Gastrocnemius medialis (tissue), 4 donors: ENCODE data around the gene CTDSPL.

Experiments
- POLR2A ChIP-seq, 2 donors: fragments of 450-650 bp; IDR thresholded peaks; one replicate each; pipeline ENCODE4 v1.6.1; 2017; ENCODE audit warnings: antibody characterized with exemption in 2 of 2, mild to moderate bottlenecking in 2 of 2, moderate library complexity in 2 of 2
- TF ChIP-seq, protein P1 (sequence below), 5 experiments: fragments of 450-650 bp in 3 of 5; fragments of 200-600 bp in 2 of 5; sonication (generic) in 2 of 5; IDR thresholded peaks in 4 of 5; conservative IDR thresholded peaks in 1 of 5; 1 replicate in 4 of 5; 2 replicates in 1 of 5; pipeline ENCODE4 v1.5.1; 2016 to 2019; ENCODE audit warnings: antibody characterized with exemption in 5 of 5, mild to moderate bottlenecking in 3 of 5, moderate library complexity in 3 of 5

DNA sequence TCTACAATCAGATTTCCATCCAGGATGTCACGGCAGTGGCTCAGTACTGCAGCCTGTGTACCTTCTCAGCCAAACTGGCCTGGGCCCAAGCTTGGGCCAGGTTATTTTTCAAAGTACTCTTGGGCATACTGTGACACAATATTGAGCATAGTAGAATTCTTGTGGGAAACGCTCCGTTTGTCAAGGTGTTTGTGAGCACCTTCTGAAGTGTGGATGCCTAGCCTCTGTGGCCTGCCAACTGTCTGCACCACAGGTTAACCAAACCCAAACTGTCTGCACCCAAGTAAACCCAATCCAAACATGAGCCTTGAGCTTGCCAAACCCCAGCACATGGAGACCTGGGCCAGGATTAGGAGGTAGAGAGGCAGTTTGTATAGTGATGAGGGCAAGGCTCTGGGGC, 25.4 kb downstream of the CTDSPL start:
- TF ChIP-seq, protein P1, sequence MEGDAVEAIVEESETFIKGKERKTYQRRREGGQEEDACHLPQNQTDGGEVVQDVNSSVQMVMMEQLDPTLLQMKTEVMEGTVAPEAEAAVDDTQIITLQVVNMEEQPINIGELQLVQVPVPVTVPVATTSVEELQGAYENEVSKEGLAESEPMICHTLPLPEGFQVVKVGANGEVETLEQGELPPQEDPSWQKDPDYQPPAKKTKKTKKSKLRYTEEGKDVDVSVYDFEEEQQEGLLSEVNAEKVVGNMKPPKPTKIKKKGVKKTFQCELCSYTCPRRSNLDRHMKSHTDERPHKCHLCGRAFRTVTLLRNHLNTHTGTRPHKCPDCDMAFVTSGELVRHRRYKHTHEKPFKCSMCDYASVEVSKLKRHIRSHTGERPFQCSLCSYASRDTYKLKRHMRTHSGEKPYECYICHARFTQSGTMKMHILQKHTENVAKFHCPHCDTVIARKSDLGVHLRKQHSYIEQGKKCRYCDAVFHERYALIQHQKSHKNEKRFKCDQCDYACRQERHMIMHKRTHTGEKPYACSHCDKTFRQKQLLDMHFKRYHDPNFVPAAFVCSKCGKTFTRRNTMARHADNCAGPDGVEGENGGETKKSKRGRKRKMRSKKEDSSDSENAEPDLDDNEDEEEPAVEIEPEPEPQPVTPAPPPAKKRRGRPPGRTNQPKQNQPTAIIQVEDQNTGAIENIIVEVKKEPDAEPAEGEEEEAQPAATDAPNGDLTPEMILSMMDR (IDR thresholded peaks at IDR 0.05 in 4 of 5, conservative IDR thresholded peaks at IDR 0.05 in 1 of 5), result no peak
- TF ChIP-seq POLR2A (IDR thresholded peaks at IDR 0.05), result no peak
